Measurements from ENCODE around the gene PTGES. TPM values are rescaled to one million over a fixed set of nuclear protein-coding genes. Genes with fewer than 3 reads are reported as not detected.
A peak's percentile ranks its signal among the peaks of the same experiment; 100 is the strongest.
"Not testable (repeated sequence)": the region's sequence is repeated elsewhere in the genome, so short reads cannot be mapped to it uniquely, and the experiment has no call there.

Gene PTGES
- total RNA-seq = under 1 TPM in 2 of 6 experiments, not detected in 4; 0.15 to 0.24 TPM
- long read RNA-seq = 0 reads

- Histone ChIP-seq H3K4me1 (no peaks in the 10 kb centered on the region), H3K27me3 (no peaks in the 10 kb centered on the region), H3K27ac (no peak within 1 kb of the TSS), H3K4me3 (no peak within 1 kb of the TSS), H3K36me3 (no peaks in the 10 kb centered on the region), H3K9me3 (no peaks in the 10 kb centered on the region)
- intact Hi-C loops (cut with DNase I) = no loop called here
- WGBS (ENCODE audit: insufficient coverage, low coverage, low lambda C conversion rate, missing lambda C conversion rate) = 31% methylated on average over 7 of the region's 23 CpGs
- DNase-seq (peak in 1 of 3 donors; percentile 49), ATAC-seq (peak; percentile 67 to 84 (median 70))
- TF ChIP-seq POLR2A (IDR thresholded peaks at IDR 0.05) = no peak
- TF ChIP-seq CTCF (IDR thresholded peaks at IDR 0.05) = no peak
Observed at GRCh38 chr9:129752900-129753729, at the start of gene PTGES. PTGES (minus strand) TSS chr9:129753042; CDS start chr9:129753012, 30 bp downstream.

GRCh38 chr9:129801504-129801903 lies 48.7 kb upstream of the PTGES start:
- Histone ChIP-seq H3K36me3 (peaks cover 0 to 4% (median 0%) of the 10 kb centered on the region in 4 donors), H3K27ac (no peak overlapping the region), H3K4me1 (peaks cover 0 to 9% (median 3%) of the 10 kb centered on the region in 4 donors), H3K27me3 (no peaks in the 10 kb centered on the region), H3K9me3 (no peaks in the 10 kb centered on the region), H3K4me3 (no peak overlapping the region)
- WGBS (ENCODE audit: insufficient coverage, low coverage, low lambda C conversion rate, missing lambda C conversion rate) = 85% methylated on average over 17 of the region's 17 CpGs
- no peak for TF ChIP-seq CTCF (IDR thresholded peaks at IDR 0.05)
- TF ChIP-seq POLR2A (IDR thresholded peaks at IDR 0.05) = no peak
- ATAC-seq (no peak), DNase-seq (no peak)
- intact Hi-C loops (cut with DNase I) = no loop called here

DNA sequence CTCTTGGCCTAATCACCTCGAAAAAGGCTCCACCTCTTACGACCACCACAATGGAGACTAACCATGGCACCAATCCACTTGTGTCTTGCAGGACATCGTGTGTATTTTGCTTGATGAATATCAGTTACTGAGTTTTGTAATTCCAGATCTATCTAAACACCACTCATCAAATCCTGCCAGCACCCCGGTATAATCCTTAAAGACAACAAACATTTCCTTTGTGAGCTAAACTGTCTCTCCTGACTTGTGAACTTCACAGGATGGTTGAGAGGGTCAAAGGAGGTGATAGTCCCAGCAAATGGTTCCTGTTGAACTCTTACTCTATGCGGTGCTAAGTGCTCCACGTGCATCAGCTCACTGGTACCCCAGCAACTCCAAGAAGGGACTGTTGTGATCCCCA lies 46.1 kb upstream of the PTGES start:
- no peaks in the 10 kb centered on the region for H3K27me3 ChIP-seq
- DNase-seq (no peak), ATAC-seq (no peak)
- WGBS (ENCODE audit: insufficient coverage, low coverage, low lambda C conversion rate, missing lambda C conversion rate) = 40% methylated on average over 4 of the region's 6 CpGs
- H3K9me3 ChIP-seq = no peaks in the 10 kb centered on the region
- H3K4me3 ChIP-seq = no peak overlapping the region
- no peak overlapping the region for H3K27ac ChIP-seq
- H3K36me3 ChIP-seq = no peaks in the 10 kb centered on the region
- intact Hi-C loops (cut with DNase I) = no loop called here
- H3K4me1 ChIP-seq = peaks cover 0 to 4% (median 2%) of the 10 kb centered on the region in 4 donors
- no peak for TF ChIP-seq POLR2A (IDR thresholded peaks at IDR 0.05)
- no peak for TF ChIP-seq CTCF (IDR thresholded peaks at IDR 0.05)

DNA sequence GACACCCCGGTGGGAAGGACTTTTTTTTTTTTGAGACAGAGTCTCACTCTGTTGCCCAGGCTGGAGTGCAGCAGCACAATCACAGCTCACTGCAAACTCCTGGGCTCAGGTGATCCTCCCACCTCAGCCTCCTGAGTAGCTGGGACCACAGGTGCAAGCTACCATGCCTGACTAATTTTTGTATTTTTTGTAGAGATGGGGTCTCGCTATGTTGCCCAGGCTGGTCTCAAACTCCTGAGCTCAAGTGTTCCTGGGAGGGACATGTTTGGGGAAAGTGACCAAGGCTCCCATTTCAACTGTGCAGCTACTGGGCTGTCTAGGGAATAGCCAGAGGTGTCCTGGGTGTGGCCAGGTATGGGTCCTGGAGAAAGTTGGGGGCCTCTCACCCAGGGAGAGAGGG lies 43.2 kb upstream of the PTGES start:
- H3K36me3 ChIP-seq; H3K9me3 ChIP-seq; H3K27me3 ChIP-seq; H3K4me1 ChIP-seq; intact Hi-C loops (cut with DNase I); DNase-seq; H3K4me3 ChIP-seq; H3K27ac ChIP-seq: not testable (repeated sequence)
- WGBS (ENCODE audit: insufficient coverage, low coverage, low lambda C conversion rate, missing lambda C conversion rate) = 75% methylated on average over 2 of the region's 2 CpGs
- peak in 1 of 4 donors; percentile 12 for ATAC-seq

DNA sequence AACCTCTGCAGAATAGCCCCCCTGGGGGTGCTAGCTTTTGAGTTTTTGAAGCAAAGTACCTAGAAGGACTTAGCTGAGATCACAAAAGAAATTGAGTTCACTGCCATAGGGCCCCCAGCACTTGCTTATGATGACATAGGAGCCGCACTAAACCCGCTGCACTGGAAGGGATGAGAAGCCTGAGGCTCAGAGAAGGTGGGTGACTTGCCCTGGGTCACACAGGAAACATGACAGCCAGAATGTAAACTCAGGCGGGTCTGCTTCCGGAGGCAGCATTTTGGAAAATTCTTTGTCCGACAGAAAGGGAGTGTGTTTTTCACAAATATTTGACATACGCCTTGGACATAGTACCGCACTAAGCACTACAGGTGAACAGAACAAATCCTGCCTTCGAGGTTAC lies 41.7 kb upstream of the PTGES start:
- TF ChIP-seq POLR2A (IDR thresholded peaks at IDR 0.05) = no peak
- no peak for TF ChIP-seq CTCF (IDR thresholded peaks at IDR 0.05)

More for the DNA sequence above, 41.7 kb upstream of the PTGES start:
- ATAC-seq (no peak), DNase-seq (no peak)
- Histone ChIP-seq H3K27ac (no peak overlapping the region), H3K4me1 (no peaks in the 10 kb centered on the region), H3K9me3 (no peaks in the 10 kb centered on the region), H3K4me3 (no peak overlapping the region), H3K36me3 (no peaks in the 10 kb centered on the region), H3K27me3 (no peaks in the 10 kb centered on the region)
- WGBS (ENCODE audit: insufficient coverage, low coverage, low lambda C conversion rate, missing lambda C conversion rate) = 74% methylated on average over 6 of the region's 8 CpGs
- intact Hi-C loops (cut with DNase I) = no loop called here
